DND-41 (cell line): ENCODE measurements around the gene KLF14.
"Not testable (repeated sequence)": the region's sequence is repeated elsewhere in the genome, so short reads cannot be mapped to it uniquely, and the experiment has no call there.

ENCODE experiments used
- ATAC-seq: fragments of 200-7000 bp; cut with Tn5 transposase; 3 replicates; pipeline ENCODE4 v1.9.1; 2021; ENCODE audit warnings: low read depth; ENCODE audit not compliant: insufficient read depth
- DNase-seq: peaks from one replicate; pipeline ENCODE4 v3.0.0-alpha.2; 2020
- H2AFZ ChIP-seq: 2 replicates; pipeline ENCODE4 v1.6.0; 2012; ENCODE audit warnings: low read depth, low read length
- H3K27ac ChIP-seq: 2 replicates; pipeline ENCODE4 v1.5.1; 2012; ENCODE audit warnings: low read length, inconsistent platforms
- H3K27me3 ChIP-seq: fragments of 200-600 bp; sonication (generic); 2 replicates; pipeline ENCODE4 v1.6.0; 2012; ENCODE audit warnings: low read length, mild to moderate bottlenecking, inconsistent platforms; ENCODE audit not compliant: insufficient read depth, poor library complexity
- H3K36me3 ChIP-seq: 2 replicates; pipeline ENCODE4 v1.5.1; 2012; ENCODE audit warnings: low read length, inconsistent platforms; ENCODE audit not compliant: insufficient read depth
- H3K4me1 ChIP-seq: 2 replicates; pipeline ENCODE4 v1.5.1; 2012; ENCODE audit warnings: mild to moderate bottlenecking, low read length; ENCODE audit not compliant: insufficient read depth
- H3K4me2 ChIP-seq: 2 replicates; pipeline ENCODE4 v1.6.0; 2012; ENCODE audit warnings: mild to moderate bottlenecking, moderate library complexity, low read length, inconsistent platforms; ENCODE audit not compliant: insufficient read depth
- H3K4me3 ChIP-seq, 2 experiments: fragments of 200-600 bp in 1 of 2; shearing (Covaris generic) in 1 of 2; 2 replicates each; pipeline ENCODE4 v1.5.1; 2012 to 2016; ENCODE audit warnings: inconsistent platforms in 2 of 2, low read length in 2 of 2, mild to moderate bottlenecking in 2 of 2, low read depth in 1 of 2, moderate library complexity in 1 of 2
- H3K79me2 ChIP-seq: 2 replicates; pipeline ENCODE4 v1.6.0; 2012; ENCODE audit warnings: low read length, inconsistent platforms; ENCODE audit not compliant: insufficient read depth
- H3K9ac ChIP-seq: 2 replicates; pipeline ENCODE4 v1.6.0; 2012; ENCODE audit warnings: low read depth, mild to moderate bottlenecking, inconsistent platforms, low read length, moderate library complexity
- H3K9me3 ChIP-seq: 2 replicates; pipeline ENCODE4 v1.5.1; 2012; ENCODE audit warnings: low read length, moderate library complexity, mild to moderate bottlenecking, inconsistent platforms; ENCODE audit not compliant: insufficient read depth, severe bottlenecking
- H4K20me1 ChIP-seq: 2 replicates; pipeline ENCODE4 v1.6.0; 2012; ENCODE audit warnings: low read length; ENCODE audit not compliant: insufficient read depth
- EZH2 ChIP-seq: IDR thresholded peaks from 3 replicates; pipeline ENCODE4 v1.6.1; 2012; ENCODE audit warnings: borderline replicate concordance, low read depth, mild to moderate bottlenecking, moderate library complexity, low read length, inconsistent platforms; ENCODE audit not compliant: severe bottlenecking
- TF ChIP-seq, protein P1 (sequence below): IDR thresholded peaks from 2 replicates; pipeline ENCODE4 v1.5.1; 2012; ENCODE audit warnings: borderline replicate concordance, low read length, moderate library complexity, mild to moderate bottlenecking; ENCODE audit not compliant: poor library complexity, severe bottlenecking; ENCODE audit errors: extremely low read depth

Gene KLF14

DNA sequence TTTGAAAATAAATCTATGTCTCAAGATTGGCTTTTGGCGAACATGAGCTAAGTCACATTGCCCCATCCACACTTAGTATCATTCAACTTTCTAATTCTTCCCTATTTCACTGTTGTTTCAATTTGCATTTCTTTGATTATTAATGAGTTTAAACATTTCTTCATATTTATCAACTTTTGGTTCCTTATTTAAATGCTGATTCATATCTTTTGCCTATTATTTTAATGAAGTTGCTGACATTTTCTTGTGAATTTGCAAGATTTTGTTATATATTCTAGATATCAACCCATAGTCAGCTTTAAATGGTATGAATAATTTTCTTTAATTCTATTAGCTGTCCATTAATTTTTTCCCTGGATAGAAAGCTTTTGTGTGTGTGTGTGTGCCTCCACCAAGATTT is 33.2 kb downstream of the KLF14 start:
- H3K27ac ChIP-seq, result no peak overlapping the region
- no peak for TF ChIP-seq EZH2
- TF ChIP-seq, protein P1, sequence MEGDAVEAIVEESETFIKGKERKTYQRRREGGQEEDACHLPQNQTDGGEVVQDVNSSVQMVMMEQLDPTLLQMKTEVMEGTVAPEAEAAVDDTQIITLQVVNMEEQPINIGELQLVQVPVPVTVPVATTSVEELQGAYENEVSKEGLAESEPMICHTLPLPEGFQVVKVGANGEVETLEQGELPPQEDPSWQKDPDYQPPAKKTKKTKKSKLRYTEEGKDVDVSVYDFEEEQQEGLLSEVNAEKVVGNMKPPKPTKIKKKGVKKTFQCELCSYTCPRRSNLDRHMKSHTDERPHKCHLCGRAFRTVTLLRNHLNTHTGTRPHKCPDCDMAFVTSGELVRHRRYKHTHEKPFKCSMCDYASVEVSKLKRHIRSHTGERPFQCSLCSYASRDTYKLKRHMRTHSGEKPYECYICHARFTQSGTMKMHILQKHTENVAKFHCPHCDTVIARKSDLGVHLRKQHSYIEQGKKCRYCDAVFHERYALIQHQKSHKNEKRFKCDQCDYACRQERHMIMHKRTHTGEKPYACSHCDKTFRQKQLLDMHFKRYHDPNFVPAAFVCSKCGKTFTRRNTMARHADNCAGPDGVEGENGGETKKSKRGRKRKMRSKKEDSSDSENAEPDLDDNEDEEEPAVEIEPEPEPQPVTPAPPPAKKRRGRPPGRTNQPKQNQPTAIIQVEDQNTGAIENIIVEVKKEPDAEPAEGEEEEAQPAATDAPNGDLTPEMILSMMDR, result no peak

DNA sequence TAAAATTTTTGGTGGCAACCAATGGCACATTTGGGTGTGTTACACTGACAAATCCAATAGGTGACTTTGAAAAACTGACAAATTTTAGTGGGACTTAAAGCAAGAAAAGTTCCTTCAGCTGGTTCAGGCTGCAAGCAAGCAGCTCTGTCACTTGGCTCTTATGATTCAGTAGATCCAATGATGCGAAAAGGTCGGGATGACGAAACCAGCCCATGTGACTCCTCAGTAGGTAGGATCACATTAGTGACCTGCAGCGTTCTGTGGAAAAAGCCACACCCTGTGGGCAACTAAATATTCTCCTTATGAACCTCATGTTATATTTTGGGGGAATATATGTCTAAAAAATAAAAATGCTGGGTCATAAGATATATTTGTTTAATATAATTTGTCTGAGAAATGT is 34.3 kb downstream of the KLF14 start:
- DNase-seq (no peak), ATAC-seq (no peak)
- Histone ChIP-seq H3K36me3 (no peaks in the 10 kb centered on the region), H3K9ac (no peak overlapping the region), H2AFZ (no peak overlapping the region), H3K9me3 (no peaks in the 10 kb centered on the region), H3K27me3 (no peaks in the 10 kb centered on the region), H3K4me1 (no peaks in the 10 kb centered on the region), H3K27ac (no peak overlapping the region), H3K79me2 (no peaks in the 10 kb centered on the region), H4K20me1 (no peaks in the 10 kb centered on the region), H3K4me3 (no peak overlapping the region), H3K4me2 (no peak overlapping the region)
- TF ChIP-seq EZH2, result no peak

More for the DNA sequence above, 33.2 kb downstream of the KLF14 start:
- Histone ChIP-seq H3K9ac (no peak overlapping the region), H4K20me1 (no peaks in the 10 kb centered on the region), H3K36me3 (no peaks in the 10 kb centered on the region), H3K4me1 (no peaks in the 10 kb centered on the region), H3K79me2 (no peaks in the 10 kb centered on the region), H3K4me3 (no peak overlapping the region), H2AFZ (no peak overlapping the region), H3K27me3 (no peaks in the 10 kb centered on the region), H3K4me2 (no peak overlapping the region), H3K9me3 (no peaks in the 10 kb centered on the region)
- no peak for ATAC-seq
- no peak for DNase-seq

DNA sequence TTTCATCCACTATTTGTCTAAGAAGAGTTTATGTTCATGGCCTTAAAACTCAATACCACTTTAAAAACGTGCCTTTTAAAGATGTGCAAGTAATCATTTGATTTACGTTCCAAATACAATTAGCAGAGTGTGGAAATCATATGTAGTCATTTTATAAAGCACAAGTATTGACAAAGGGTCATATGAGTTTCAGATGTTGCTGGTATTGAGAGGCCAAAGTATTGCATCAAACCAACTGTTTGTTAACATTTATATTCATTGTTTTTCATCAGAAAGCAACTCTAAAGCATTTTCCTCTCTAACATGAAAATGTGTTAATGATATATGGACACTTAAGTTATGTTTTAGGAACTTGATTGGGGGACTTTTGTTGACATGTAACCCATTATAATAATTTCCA is 36.2 kb downstream of the KLF14 start:
- no peak overlapping the region for H3K27ac ChIP-seq
- no peaks in the 10 kb centered on the region for H4K20me1 ChIP-seq
- H2AFZ ChIP-seq, result no peak overlapping the region
- H3K36me3 ChIP-seq, result no peaks in the 10 kb centered on the region
- no peak overlapping the region for H3K4me2 ChIP-seq
- no peak for ATAC-seq
- H3K4me3 ChIP-seq, result no peak overlapping the region
- H3K27me3 ChIP-seq, result no peaks in the 10 kb centered on the region
- TF ChIP-seq EZH2, result no peak
- TF ChIP-seq, protein P1, result no peak
- H3K9ac ChIP-seq, result no peak overlapping the region
- no peaks in the 10 kb centered on the region for H3K4me1 ChIP-seq
- DNase-seq, result no peak
- no peaks in the 10 kb centered on the region for H3K79me2 ChIP-seq
- H3K9me3 ChIP-seq, result no peaks in the 10 kb centered on the region

DNA sequence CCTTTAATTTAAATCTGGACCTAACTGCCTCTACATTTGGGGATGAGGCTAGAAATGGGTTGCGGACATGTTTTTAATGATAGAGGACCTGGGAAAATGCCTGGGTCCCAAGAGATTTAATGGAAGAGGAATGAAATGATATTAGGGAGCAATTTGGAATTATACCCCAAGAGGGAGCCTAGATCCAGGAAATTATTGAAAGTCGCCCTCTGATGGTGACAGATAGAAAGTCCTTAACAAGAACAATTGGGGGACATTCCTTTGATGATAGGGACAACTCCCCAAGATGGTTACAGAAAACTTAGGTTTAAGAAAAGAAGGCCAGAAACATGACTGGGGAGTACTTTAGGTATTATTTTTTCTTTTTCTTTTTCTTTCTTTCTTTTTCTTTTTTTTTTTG is 38.2 kb downstream of the KLF14 start:
- Histone ChIP-seq H3K4me1 (no peaks in the 10 kb centered on the region), H3K9ac (no peak overlapping the region), H2AFZ (no peak overlapping the region), H3K27me3 (no peaks in the 10 kb centered on the region), H3K36me3 (no peaks in the 10 kb centered on the region), H3K4me2 (no peak overlapping the region), H3K9me3 (no peaks in the 10 kb centered on the region), H3K79me2 (no peaks in the 10 kb centered on the region), H3K4me3 (no peak overlapping the region), H3K27ac (no peak overlapping the region), H4K20me1 (no peaks in the 10 kb centered on the region)
- ATAC-seq, result no peak
- TF ChIP-seq EZH2, result no peak
- TF ChIP-seq, protein P1, result peak; percentile 45
- DNase-seq, result no peak

DNA sequence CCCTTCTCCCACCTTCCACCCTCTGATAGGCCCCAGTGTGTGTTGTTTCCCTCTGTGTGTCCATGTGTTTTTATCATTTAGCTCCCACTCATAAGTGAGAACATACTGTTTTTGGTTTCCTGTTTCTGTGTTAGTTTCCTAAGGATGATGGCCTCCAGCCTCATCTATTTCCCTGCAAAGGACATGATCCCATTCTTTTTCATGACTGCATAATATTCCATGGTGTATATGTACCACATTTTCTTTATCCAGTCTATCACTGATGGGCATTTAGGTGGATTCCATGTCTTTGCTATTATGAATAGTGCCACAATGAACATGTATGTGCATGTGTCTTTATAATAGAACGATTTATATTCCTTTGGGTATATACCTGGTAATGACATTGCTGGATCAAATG is 41.6 kb downstream of the KLF14 start:
- not testable (repeated sequence) for H3K4me1 ChIP-seq, ATAC-seq, H3K27ac ChIP-seq, H3K79me2 ChIP-seq, H3K9ac ChIP-seq, H3K36me3 ChIP-seq, DNase-seq, H3K27me3 ChIP-seq, H3K4me3 ChIP-seq, H4K20me1 ChIP-seq, H2AFZ ChIP-seq, H3K4me2 ChIP-seq
- peaks cover 19% of the 10 kb centered on the region for H3K9me3 ChIP-seq
